Dedifferentiated amniotic fluid mesenchymal stem cell (primary cell): ENCODE measurements around the gene ABTB2.
"Not testable (repeated sequence)": the region's sequence is repeated elsewhere in the genome, so short reads cannot be mapped to it uniquely, and the experiment has no call there.

ENCODE experiments used
- DNase-seq: peaks from one replicate; pipeline ENCODE4 v3.0.0-alpha.2; 2016; ENCODE audit errors: extremely low spot score

The ABTB2 gene

DNA sequence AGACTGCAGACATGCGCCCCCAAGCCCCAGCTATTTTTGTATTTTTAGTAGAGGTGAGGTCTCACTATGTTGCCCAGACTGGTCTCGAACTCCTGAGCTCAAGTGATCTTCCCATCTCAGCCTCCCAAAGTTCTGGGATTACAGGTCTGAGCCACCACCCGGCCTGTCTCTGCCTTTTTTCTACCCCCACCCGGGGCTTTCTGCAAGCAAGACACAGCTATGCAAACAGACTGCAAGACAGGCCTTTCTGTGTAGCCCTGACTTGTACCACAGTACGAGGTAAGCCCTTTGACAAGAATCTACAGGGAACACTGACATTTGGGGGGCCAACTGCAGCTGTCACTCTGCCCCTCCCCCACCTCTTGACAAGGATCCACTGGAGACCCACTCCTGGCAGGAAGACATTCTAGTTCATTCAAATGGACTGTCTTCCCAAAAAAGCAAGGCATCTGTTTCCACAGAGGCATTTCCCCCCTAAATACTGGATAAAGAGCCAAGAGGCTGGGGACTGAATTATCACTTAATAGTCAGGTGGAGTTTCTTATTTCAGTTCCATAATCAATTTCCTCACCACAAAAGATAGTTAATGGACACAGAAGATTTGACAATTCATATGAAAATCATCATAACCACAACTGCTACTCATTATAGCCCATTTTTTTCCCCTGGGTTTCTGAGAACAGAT is 118.2 kb downstream of the ABTB2 start:
- no peak for DNase-seq

DNA sequence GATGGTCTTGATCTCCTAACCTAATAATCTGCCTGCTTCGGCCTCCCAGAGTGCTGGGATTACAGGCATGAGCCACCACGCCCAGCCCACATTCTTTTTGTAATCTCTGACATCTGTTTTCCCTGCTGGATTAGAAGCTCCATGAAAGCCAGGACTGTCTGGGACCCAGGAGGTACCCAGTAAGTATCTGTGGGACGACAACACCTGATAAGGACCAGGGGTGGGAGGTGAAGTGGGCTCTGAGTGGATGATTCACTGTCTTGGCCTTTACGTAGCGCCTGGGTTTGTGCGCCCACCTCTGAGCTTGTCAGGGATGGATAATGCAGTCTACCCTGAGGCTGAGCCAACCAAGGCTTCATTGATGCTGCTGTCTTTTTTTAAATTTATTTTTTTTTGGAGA is 118.8 kb downstream of the ABTB2 start:
- DNase-seq, result no peak

DNA sequence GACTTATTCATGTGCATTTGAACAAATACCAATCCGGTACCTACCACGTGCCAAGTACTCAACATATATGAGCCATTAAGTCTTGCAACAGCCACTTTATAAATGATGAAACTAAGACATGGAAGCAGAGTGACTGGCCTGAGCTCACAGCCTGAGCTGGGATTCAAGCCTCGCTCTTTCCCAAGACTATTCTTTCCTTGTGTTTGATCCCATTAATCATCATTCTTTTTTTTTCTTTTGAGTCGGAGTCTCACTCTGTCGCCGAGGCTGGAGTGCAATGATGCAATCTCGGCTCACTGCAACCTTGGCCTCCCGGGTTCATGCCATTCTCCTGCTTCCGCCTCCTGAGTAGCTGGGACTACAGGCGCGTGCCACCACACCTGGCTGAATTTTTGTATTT is 119.3 kb downstream of the ABTB2 start:
- DNase-seq, result no peak

GRCh38 chr11:34236572-34236971 is 121.2 kb downstream of the ABTB2 start:
- no peak for DNase-seq

DNA sequence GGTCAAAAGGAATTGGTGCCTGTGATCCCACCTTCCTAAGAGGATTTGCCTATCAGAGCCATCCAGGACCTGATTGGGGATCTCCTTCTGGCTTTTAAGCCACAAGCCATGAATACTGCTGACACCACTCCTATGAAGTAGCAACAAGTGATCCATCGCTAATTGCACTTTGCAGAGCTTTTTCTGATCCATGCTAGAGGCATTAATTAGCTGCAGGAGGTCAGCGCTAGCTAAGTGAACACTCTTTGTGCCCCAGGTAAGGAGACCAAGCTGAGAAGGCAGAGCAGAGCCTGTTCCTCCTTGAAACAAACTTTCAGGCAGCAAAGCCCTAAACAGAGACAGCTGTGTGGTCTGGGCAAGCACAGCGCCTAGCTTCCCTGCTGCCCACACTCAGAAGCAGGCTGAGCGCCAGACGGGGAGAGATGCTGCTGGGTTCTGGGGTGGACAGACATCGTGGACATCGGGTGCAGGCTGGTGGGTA is 122.2 kb downstream of the ABTB2 start:
- DNase-seq, result no peak

DNA sequence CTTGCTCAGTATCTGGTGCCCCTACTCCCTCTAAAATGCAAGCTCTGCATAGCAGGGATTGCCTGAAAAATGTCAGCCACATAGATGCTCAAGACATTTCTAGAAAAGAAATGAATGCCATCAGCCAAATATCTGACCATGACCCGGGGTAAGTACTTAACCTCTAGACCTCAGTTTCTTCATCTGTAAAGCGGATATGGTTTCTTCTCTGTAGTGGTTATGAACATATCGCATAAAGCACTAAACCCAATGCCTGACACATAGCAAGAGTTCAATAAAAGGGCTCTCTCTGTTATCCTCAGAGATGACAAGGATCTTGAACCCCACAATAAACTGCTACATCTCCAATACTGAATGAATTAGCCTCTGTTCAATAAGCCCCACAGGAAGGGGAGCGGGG is 122.6 kb downstream of the ABTB2 start:
- no peak for DNase-seq

DNA sequence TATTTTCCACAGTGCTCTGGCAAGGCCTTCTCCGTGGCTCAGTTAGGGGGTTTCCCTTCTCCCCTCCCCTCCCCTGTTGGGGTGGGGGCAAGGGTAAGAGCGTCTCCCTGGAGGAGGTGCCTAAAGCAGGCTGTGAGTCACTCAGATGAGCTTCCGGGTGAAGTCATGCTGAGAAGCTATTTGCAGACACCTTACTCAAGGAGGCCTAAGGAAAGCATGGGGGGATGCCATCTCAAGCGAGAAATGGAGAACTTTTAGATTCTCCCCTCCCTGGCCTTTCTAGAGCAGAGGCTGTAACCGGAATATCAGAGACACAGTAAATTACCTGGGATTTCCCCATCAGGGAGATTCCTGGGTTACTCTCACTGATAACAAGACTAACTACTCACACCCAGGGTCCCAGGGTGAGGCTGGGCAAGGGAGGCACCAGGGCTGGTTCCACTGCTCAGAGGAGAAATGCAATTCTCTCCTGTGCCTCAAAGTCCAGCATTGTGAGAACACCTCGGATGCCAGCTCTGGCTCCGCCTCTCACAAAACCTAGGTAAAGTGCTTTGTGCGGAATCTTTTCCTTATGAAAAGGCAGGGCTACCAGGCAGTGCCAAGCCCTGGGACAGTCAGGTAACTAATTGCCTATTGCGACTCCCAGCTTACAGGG is 123.6 kb downstream of the ABTB2 start:
- no peak for DNase-seq

- no peak for DNase-seq
These were observed 124.6 kb downstream of the ABTB2 start for GRCh38 chr11:34233215-34233614.

GRCh38 chr11:34232807-34233206 is 125.0 kb downstream of the ABTB2 start:
- DNase-seq, result no peak

DNA sequence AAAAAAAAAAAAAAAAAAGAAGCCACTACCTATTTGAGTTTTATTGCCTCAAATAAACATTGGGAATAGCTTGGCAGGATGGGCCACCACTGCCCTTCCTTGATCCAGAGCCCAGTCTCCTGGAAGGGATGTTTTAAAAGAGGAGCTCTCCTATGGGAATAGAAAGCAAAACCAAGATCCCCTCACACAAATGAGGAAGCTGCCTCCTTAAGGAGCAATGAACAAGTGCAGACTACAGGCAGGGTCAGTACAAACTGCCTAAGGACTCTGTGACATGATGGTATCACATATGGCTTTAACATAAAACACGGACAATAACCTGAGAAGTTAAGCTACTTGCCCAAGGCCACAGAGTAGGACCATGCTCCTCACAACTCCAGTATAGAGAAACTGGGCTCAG is 131.6 kb downstream of the ABTB2 start:
- DNase-seq, result no peak

- DNase-seq, result no peak
These were observed 132.7 kb downstream of the ABTB2 start for GRCh38 chr11:34225091-34225490.

DNA sequence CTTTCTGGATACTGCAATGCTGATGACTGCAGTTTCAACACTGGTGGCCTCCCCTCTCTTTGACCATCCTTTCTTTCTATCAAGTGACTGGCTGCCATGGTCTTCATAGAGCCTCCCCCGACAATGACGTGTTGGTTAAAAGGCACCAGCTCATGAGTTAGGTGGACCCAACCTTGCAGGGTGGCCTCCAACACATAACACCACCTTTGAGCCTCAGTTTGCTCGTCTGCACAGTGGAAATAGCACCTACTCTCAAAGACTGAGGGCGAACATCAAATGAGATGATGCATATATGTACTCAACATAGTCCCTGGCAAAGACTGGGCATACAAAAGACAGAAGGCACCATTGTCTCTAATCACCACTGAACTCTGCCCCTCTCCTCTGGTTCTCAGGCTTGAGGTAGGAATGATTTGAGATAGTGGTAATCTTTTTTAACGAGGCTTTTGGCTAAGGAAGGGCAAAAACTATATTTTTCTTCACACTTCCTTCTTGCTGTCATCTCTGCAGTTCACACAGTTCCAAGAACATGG is 133.3 kb downstream of the ABTB2 start:
- DNase-seq, result no peak

DNA sequence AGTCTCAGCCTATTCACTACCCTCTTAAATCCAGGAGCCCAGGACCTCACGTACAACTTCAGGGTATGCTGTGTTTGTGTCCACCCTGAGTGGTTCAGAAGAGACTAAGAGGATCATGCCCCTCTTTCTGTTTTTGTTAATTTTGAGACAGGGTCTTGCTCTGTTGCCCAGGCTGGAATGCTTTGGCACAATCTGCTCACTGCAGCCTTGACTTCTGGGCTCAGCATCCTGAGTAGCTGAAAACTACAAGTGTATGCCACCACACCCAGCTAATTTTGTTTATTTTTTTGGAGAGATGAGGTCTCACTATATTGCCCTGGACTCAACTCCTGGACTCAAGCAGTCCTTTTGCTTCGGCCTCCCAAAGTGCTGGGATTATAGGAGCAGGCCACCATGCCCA is 133.9 kb downstream of the ABTB2 start:
- DNase-seq, result no peak

GRCh38 chr11:34223021-34223813 is 134.6 kb downstream of the ABTB2 start:
- DNase-seq, result no peak

- no peak for DNase-seq
These were observed 135.8 kb downstream of the ABTB2 start for GRCh38 chr11:34222030-34222429.

- no peak for DNase-seq
These were observed 137.9 kb downstream of the ABTB2 start for GRCh38 chr11:34219941-34220370.

GRCh38 chr11:34219279-34219678 is 138.5 kb downstream of the ABTB2 start:
- DNase-seq, result no peak

GRCh38 chr11:34218756-34219155 is 139.1 kb downstream of the ABTB2 start:
- not testable (repeated sequence) for DNase-seq

- DNase-seq, result no peak
These were observed 139.7 kb downstream of the ABTB2 start for GRCh38 chr11:34218067-34218466.

GRCh38 chr11:34216706-34217105 is 141.1 kb downstream of the ABTB2 start:
- no peak for DNase-seq

DNA sequence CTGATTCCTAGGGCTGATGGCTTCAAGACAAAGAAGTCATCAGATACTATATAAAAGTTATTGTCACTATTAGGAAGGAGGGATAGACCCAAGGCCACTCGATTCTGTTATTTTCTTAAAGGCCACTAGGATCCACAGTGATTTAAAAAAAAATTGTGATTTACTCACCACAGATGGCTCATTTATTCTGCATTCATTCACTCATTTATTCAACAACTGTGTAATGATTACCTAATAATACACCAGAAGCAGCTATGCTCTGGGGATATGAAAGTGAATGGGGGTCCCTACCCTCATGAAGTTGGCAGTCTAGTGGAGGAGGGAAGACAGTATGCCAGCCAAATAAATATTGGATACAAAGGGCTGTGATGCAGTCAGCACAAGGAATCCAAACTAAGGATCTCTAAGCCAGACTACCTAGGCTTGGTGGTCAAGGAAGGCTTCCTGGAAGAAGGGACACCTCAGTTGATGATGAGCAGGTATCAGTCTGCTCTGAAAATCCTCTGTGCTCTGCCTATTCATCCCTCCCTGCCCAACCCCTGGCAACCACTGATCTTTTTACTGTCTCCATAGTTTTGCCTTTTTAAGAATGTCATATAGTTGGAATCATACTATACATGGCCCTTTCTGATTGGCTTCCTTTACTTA is 141.9 kb downstream of the ABTB2 start:
- no peak for DNase-seq
